C4-2B (cell line): ENCODE data around the gene REXO2.

Experiments
- H3K27ac ChIP-seq: fragments of 450-650 bp; 2 replicates; pipeline ENCODE4 v1.5.1; 2017
- CTCF ChIP-seq: fragments of 450-650 bp; conservative IDR thresholded peaks from 2 replicates; pipeline ENCODE4 v1.5.1; 2017; ENCODE audit warnings: mild to moderate bottlenecking
- ZFX ChIP-seq: fragments of 450-650 bp; IDR thresholded peaks from 2 replicates; pipeline ENCODE4 v1.6.1; 2017

REXO2 gene

GRCh38 chr11:114399490-114400215, 39.6 kb upstream of the REXO2 start:
- TF ChIP-seq ZFX (no peak), CTCF (no peak)

GRCh38 chr11:114400216-114400914, 38.9 kb upstream of the REXO2 start, which contains the start of the genes C11orf71 and RBM7:
Gene C11orf71 (minus strand): TSS chr11:114400511. CDS start chr11:114400331, 180 bp downstream.
Gene RBM7 (plus strand): TSS chr11:114400666. CDS start chr11:114400672, 6 bp downstream.
- peak within 1 kb of the TSS; percentile 96 for H3K27ac ChIP-seq
- TF ChIP-seq ZFX = peak; percentile 82
- no peak for TF ChIP-seq CTCF

More at GRCh38 chr11:114399490-114400215, 39.6 kb upstream of the REXO2 start:
- H3K27ac ChIP-seq = peak overlapping the region; percentile 96

- TF ChIP-seq CTCF (no peak), ZFX (no peak)
- peak overlapping the region; percentile 96 for H3K27ac ChIP-seq
Measured at GRCh38 chr11:114400915-114401223, 38.4 kb upstream of the REXO2 start.

GRCh38 chr11:114401311-114401710, 38.0 kb upstream of the REXO2 start:
- no peak overlapping the region for H3K27ac ChIP-seq
- no peak for TF ChIP-seq CTCF
- no peak for TF ChIP-seq ZFX

- H3K27ac ChIP-seq = no peak overlapping the region
- no peak for TF ChIP-seq CTCF
- TF ChIP-seq ZFX = no peak
Measured at GRCh38 chr11:114412946-114413345, 26.3 kb upstream of the REXO2 start.

GRCh38 chr11:114413958-114414357, 25.3 kb upstream of the REXO2 start:
- TF ChIP-seq CTCF (no peak), ZFX (no peak)
- no peak overlapping the region for H3K27ac ChIP-seq

GRCh38 chr11:114416441-114416961, 22.8 kb upstream of the REXO2 start:
- TF ChIP-seq ZFX = no peak
- no peak for TF ChIP-seq CTCF
- H3K27ac ChIP-seq = no peak overlapping the region
